ENCODE measurements around the gene PAX5.
A peak's percentile ranks its signal among the peaks of the same experiment; 100 is the strongest.

Gene PAX5

DNA sequence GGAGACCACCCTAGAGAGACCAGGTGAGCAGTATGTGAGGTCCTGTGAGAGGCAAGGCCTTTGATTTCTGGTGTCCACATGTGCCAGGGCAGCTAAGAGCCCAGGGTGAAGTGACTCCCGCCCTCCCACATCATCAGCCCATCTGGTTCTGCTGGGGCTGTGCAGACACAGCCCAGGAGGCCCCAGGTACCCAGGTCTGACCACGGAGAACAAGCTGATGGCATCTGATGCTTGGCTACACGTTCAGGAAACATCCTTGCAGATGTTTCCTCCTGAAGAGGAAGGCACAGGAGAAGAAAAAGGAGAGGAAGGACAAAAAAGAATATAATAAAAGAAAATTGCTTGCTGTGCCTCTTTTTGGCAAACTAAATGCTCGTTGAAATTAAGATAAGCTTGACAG, 225.8 kb downstream of the PAX5 start:
- no peak for DNase-seq (ENCODE audit: insufficient read length, low spot score)
- no peak for TF ChIP-seq POU2F2 (IDR thresholded peaks at IDR 0.05; ENCODE audit: low read depth, low read length)
- TF ChIP-seq SPI1 (IDR thresholded peaks at IDR 0.05; ENCODE audit: low read depth, low read length), result no peak
- no peak for FAIRE-seq

DNA sequence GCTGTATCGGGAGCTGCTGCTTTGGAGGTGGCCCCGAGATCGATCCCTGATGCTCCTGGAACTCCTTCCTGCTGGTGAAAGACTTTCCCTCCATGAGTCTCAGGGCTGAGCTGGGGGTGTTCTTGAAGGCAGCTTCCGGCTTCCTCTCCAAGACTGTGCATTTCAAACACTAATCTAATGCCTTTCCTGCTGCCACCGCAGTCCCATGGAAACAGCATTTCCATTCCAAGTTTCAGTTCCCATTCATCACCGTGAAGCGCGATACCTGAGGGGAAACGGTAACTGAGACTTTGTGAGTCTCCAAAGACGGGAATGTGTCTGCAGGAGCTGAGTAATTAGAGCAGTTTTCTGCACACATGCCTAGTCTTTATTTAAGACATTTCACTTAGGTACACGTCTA, 230.1 kb downstream of the PAX5 start:
- no peak for FAIRE-seq

DNA sequence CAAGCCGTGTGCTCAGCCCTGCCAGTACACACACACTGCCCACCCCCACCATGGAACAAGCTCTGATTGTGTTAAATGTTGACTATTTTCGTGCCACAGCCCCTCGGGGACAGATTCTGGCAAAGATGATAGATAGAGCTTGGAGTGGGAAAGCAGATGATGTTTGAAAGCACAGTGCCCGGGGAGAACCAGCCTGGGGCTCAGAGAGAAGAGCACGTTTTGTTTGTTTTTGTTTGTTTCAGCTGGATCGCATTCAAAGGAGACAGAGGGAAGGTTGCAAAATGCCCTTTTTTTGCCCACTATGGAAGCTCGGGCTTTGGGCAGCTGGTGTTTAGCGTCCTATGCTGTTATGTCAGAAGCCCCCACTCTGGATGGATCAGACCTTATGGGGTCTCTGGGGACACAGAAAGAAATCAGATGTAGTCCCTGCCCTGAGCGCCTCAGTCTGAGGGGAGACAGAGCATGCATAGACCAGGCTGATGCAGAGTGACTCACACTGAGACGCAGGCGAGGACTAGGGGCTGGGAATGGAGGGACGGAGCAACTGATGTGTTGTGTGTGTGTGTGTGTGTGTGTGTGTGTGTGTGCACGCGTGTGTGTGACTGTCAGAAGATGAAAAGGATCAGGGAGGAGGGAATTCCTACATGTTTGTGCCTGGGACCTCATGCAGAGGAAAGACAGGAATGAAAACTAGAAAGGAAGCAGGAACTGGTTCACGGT, 231.7 kb downstream of the PAX5 start:
- DNase-seq (ENCODE audit: insufficient read length, low spot score) (no peak), FAIRE-seq (no peak)
- TF ChIP-seq POU2F2 (IDR thresholded peaks at IDR 0.05; ENCODE audit: low read depth, low read length) (no peak), TAF1 (IDR thresholded peaks at IDR 0.05; ENCODE audit: low read depth, low read length) (no peak), SPI1 (IDR thresholded peaks at IDR 0.05; ENCODE audit: low read depth, low read length) (no peak), PAX5 (IDR thresholded peaks at IDR 0.05; ENCODE audit: insufficient read depth, low read length, severe bottlenecking) (no peak), POLR2A (IDR thresholded peaks at IDR 0.05; ENCODE audit: low read depth, low read length) (no peak), POLR2AphosphoS5 (IDR thresholded peaks at IDR 0.05; ENCODE audit: low read depth, low read length) (no peak)

More for the DNA sequence above, 230.1 kb downstream of the PAX5 start:
- TF ChIP-seq SPI1 (IDR thresholded peaks at IDR 0.05; ENCODE audit: low read depth, low read length) (peak; percentile 24; the same call in 1 of the 2 replicates), POLR2AphosphoS5 (IDR thresholded peaks at IDR 0.05; ENCODE audit: low read depth, low read length) (no peak), POLR2A (IDR thresholded peaks at IDR 0.05; ENCODE audit: low read depth, low read length) (no peak), POU2F2 (IDR thresholded peaks at IDR 0.05; ENCODE audit: low read depth, low read length) (no peak)
- DNase-seq (ENCODE audit: insufficient read length, low spot score), result no peak

DNA sequence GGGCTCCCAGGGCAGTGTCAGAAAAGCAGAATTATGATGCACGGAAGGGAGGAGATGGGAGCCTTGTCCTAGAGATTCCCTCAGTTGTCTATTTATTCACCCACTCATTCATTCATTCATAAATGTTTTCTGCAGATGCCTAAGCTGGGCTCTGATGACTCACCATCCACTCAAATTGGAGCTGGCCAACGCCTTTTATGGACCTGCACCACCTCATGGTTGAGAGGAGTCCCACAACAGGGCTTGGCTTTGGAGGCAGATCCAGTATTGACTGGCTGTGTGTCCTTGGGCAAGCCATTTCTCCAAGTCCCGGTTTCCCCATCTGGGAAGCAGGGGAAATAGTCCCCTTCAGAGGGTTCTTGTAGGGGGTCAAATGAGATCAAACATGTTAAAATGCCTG, 233.6 kb downstream of the PAX5 start:
- no peak for TF ChIP-seq POLR2A (IDR thresholded peaks at IDR 0.05; ENCODE audit: low read depth, low read length)
- no peak for TF ChIP-seq TAF1 (IDR thresholded peaks at IDR 0.05; ENCODE audit: low read depth, low read length)
- no peak for TF ChIP-seq SPI1 (IDR thresholded peaks at IDR 0.05; ENCODE audit: low read depth, low read length)
- TF ChIP-seq PAX5 (IDR thresholded peaks at IDR 0.05; ENCODE audit: insufficient read depth, low read length, severe bottlenecking), result no peak
- TF ChIP-seq POU2F2 (IDR thresholded peaks at IDR 0.05; ENCODE audit: low read depth, low read length), result no peak
- TF ChIP-seq POLR2AphosphoS5 (IDR thresholded peaks at IDR 0.05; ENCODE audit: low read depth, low read length), result no peak
- FAIRE-seq, result no peak
- no peak for DNase-seq (ENCODE audit: insufficient read length, low spot score)

DNA sequence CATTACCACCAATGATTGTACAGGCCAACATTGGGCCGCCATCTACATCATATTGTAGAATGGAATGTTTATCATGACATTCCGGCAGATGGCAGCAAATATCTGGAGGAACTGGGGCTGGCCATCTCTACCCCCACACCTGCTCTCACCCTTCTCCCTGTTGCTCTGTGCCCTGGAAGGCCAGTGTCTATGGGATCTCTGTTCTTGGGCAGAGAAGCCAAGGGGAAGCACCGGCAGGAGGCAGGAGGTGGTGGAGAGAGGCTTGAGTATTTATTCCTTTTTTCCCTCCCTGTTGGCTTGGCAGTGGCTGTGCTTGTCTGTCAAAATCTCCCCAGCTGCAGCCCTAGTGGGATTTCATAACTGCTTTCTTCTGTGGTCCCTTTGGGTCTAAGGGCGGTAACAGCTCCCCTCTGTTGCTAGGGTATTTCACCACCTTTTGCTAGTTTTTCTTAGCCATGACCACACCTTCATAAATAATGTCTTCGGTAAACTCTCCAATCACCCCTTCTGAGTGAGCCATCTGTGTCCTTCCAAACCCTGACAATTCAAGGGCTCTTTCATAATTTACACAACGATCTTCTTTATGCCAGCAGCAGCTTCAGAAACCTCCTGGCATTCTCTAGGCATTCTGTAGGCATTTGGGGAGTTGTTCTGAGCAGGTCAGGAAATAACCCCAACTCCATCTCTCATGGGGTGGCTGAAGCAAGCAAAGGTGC, 235.6 kb downstream of the PAX5 start:
- FAIRE-seq (peak; percentile 40), DNase-seq (ENCODE audit: insufficient read length, low spot score) (peak; percentile 41)
- TF ChIP-seq TAF1 (IDR thresholded peaks at IDR 0.05; ENCODE audit: low read depth, low read length), result no peak
- TF ChIP-seq POLR2AphosphoS5 (IDR thresholded peaks at IDR 0.05; ENCODE audit: low read depth, low read length), result no peak
- TF ChIP-seq PAX5 (IDR thresholded peaks at IDR 0.05; ENCODE audit: insufficient read depth, low read length, severe bottlenecking), result no peak
- no peak for TF ChIP-seq POU2F2 (IDR thresholded peaks at IDR 0.05; ENCODE audit: low read depth, low read length)
- no peak for TF ChIP-seq SPI1 (IDR thresholded peaks at IDR 0.05; ENCODE audit: low read depth, low read length)
- TF ChIP-seq POLR2A (IDR thresholded peaks at IDR 0.05; ENCODE audit: low read depth, low read length), result no peak

DNA sequence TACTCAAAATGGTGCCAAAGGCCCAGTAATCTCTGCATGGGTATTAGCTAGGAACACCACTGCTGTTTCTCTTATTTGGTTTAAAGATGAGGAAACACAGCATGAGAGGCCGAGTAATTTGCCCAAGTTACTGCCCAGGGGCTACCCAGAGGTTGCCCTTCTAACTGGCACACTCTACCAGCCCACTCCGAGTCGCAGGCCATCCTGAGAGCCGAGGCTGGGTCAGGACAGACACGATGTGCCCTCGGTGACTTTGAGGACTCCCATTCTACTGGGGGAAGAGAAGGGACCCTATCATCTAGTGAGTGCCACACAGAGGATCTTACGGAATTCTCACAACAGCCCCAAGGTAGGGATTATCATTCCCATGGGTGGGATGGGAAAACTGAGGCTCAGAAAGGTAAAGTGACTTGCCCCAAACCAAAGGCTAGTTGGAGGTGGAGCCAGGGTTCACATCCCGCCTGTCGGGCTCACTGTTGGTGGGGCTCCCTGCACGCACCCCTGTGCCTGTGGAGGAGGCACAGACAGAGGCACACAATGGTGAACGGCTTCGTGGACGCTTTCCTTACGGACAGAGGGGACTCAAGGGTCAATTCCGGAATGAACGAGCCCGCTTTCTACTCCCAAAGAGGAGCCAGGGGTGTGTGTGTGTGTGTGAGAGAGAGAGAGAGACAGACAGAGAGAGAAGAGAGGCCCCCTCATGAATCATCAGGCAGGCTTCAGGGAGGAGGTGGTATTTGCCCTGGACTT, 236.4 kb downstream of the PAX5 start:
- TF ChIP-seq POLR2A (IDR thresholded peaks at IDR 0.05; ENCODE audit: low read depth, low read length) (no peak), TAF1 (IDR thresholded peaks at IDR 0.05; ENCODE audit: low read depth, low read length) (no peak), POU2F2 (IDR thresholded peaks at IDR 0.05; ENCODE audit: low read depth, low read length) (no peak), POLR2AphosphoS5 (IDR thresholded peaks at IDR 0.05; ENCODE audit: low read depth, low read length) (no peak), PAX5 (IDR thresholded peaks at IDR 0.05; ENCODE audit: insufficient read depth, low read length, severe bottlenecking) (no peak), SPI1 (IDR thresholded peaks at IDR 0.05; ENCODE audit: low read depth, low read length) (no peak)
- DNase-seq (ENCODE audit: insufficient read length, low spot score) (no peak), FAIRE-seq (no peak)

DNA sequence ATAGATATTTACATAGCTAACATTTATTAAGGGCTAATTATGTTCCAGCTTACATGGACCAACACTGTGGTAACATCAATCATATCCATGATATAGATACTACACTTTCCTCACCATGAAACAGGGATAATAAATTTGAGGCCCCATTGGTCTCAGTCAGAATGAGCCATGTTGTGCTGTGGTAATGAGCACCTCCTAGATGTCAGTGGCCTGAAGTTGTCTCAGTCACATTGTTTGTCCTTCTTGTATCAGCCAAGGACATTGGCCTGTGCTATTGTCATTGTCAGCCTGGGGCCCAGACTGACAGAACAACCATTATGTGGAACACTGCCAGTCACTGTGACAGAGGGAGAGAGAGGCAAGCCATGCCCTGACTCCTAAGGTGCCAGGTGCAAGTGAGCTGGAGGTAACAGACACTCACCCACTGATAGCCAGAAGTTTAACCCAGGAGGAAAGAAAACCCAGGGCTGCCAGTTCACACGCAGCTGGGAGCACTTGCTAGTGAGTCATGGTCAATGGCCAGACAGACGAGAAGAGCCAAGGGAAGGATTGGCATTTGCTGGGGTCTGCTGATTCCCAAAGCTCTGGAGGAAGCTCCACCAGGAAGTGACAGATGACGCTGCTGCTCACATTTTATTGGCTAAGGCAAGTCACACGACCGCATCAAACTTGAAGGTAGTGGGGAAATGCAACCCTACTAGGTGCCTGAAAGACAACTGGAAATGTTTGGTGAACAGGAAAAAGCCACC, 237.2 kb downstream of the PAX5 start:
- DNase-seq (ENCODE audit: insufficient read length, low spot score) (no peak), FAIRE-seq (peak; percentile 52)
- TF ChIP-seq SPI1 (IDR thresholded peaks at IDR 0.05; ENCODE audit: low read depth, low read length) (no peak), TAF1 (IDR thresholded peaks at IDR 0.05; ENCODE audit: low read depth, low read length) (no peak), POU2F2 (IDR thresholded peaks at IDR 0.05; ENCODE audit: low read depth, low read length) (no peak), POLR2A (IDR thresholded peaks at IDR 0.05; ENCODE audit: low read depth, low read length) (no peak), POLR2AphosphoS5 (IDR thresholded peaks at IDR 0.05; ENCODE audit: low read depth, low read length) (no peak), PAX5 (IDR thresholded peaks at IDR 0.05; ENCODE audit: insufficient read depth, low read length, severe bottlenecking) (no peak)

DNA sequence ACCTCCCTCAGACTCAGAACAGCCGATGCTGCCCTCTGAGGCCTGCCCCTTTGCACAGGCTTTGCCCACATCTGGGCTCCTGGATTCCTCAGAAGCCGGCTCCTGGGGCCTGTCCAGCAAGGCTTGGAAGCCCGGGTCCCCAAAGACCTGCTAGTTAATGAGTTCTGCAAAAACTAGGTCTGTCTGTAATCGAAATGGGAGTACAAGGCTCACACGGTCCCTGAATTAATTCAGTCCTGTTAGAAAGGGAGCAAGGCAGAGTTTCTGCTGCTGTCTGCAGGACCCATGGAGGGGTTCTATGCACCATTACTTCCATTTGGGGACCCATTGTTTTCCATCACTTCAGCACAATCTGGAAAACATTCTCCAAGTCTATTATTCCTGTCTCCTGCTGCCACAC, 239.6 kb downstream of the PAX5 start:
- no peak for TF ChIP-seq POU2F2 (IDR thresholded peaks at IDR 0.05; ENCODE audit: low read depth, low read length)
- TF ChIP-seq PAX5 (IDR thresholded peaks at IDR 0.05; ENCODE audit: insufficient read depth, low read length, severe bottlenecking), result no peak
- no peak for TF ChIP-seq POLR2AphosphoS5 (IDR thresholded peaks at IDR 0.05; ENCODE audit: low read depth, low read length)
- TF ChIP-seq TAF1 (IDR thresholded peaks at IDR 0.05; ENCODE audit: low read depth, low read length), result no peak
- FAIRE-seq (no peak), DNase-seq (ENCODE audit: insufficient read length, low spot score) (no peak)

DNA sequence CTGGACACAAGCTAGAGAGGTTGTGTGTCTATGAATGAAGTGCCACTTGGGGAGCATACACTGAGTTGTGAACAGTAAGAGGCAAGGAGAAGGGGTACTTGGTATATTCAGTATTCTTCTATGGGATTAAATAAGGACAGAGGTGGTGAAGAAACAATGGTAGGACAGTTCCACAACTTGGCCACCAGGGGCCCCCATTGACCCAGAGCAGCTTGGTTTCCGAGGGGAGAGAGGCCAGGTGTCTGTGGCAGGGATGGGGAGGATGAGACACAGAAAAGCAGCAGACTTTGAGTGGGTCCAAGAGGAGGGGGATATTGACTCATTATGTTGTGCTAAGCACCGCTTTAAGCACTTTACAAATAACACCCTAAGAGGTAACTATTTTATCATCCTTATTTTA, 240.8 kb downstream of the PAX5 start:
- no peak for FAIRE-seq
- DNase-seq (ENCODE audit: insufficient read length, low spot score), result no peak
- TF ChIP-seq SPI1 (IDR thresholded peaks at IDR 0.05; ENCODE audit: low read depth, low read length), result no peak
- TF ChIP-seq POU2F2 (IDR thresholded peaks at IDR 0.05; ENCODE audit: low read depth, low read length), result no peak
- no peak for TF ChIP-seq POLR2AphosphoS5 (IDR thresholded peaks at IDR 0.05; ENCODE audit: low read depth, low read length)
- no peak for TF ChIP-seq PAX5 (IDR thresholded peaks at IDR 0.05; ENCODE audit: insufficient read depth, low read length, severe bottlenecking)
- TF ChIP-seq TAF1 (IDR thresholded peaks at IDR 0.05; ENCODE audit: low read depth, low read length), result no peak
- TF ChIP-seq POLR2A (IDR thresholded peaks at IDR 0.05; ENCODE audit: low read depth, low read length), result no peak
